Natural killer cell (primary cell): ENCODE data around the gene THSD4. TPM values are rescaled to one million over a fixed set of nuclear protein-coding genes. Genes with fewer than 3 reads are reported as not detected.

ENCODE experiments used
- ATAC-seq, 3 donors: fragments of 150-1000 bp in 2 of 3; fragments of 200-7000 bp in 1 of 3; cut with Tn5 transposase; 1 replicate in 1 of 3; 2 replicates in 2 of 3; pipeline ENCODE4 v1.10.0; 2021; ENCODE audit warnings: mild to moderate bottlenecking in 2 of 3, moderate library complexity in 2 of 3
- DNase-seq, 2 donors: peaks; one replicate each; pipeline versions ENCODE4 v3.0.0 to v3.0.0-alpha.2; 2013 to 2021; ENCODE audit warnings: mixed read lengths in 1 of 2
- H3K27ac ChIP-seq: one replicate; pipeline ENCODE4 v1.5.1; 2013; ENCODE audit warnings: mild to moderate bottlenecking, low read length
- H3K27me3 ChIP-seq: one replicate; pipeline ENCODE4 v1.6.1; 2013; ENCODE audit warnings: low read length; ENCODE audit not compliant: control insufficient read depth, insufficient read depth
- H3K36me3 ChIP-seq: one replicate; pipeline ENCODE4 v1.6.1; 2013; ENCODE audit warnings: low read length; ENCODE audit not compliant: control insufficient read depth, insufficient read depth
- H3K4me1 ChIP-seq: one replicate; pipeline ENCODE4 v1.6.1; 2013; ENCODE audit warnings: low read length; ENCODE audit not compliant: control insufficient read depth, insufficient read depth
- H3K4me3 ChIP-seq: one replicate; pipeline ENCODE4 v1.5.1; 2013; ENCODE audit warnings: low read length
- H3K9me3 ChIP-seq: one replicate; pipeline ENCODE4 v1.6.1; 2013; ENCODE audit warnings: low read length; ENCODE audit not compliant: control insufficient read depth, insufficient read depth
- H3K27ac Mint-ChIP-seq, 2 donors: one replicate each; pipeline ENCODE4 v1.8.0; 2022; ENCODE audit warnings: mild to moderate bottlenecking in 2 of 2, mixed read lengths in 2 of 2, moderate library complexity in 1 of 2
- H3K27me3 Mint-ChIP-seq, 2 donors: one replicate each; pipeline ENCODE4 v1.8.0; 2022; ENCODE audit warnings: low read depth in 2 of 2, mixed read lengths in 2 of 2
- H3K36me3 Mint-ChIP-seq: one replicate; pipeline ENCODE4 v1.8.0; 2022; ENCODE audit warnings: mixed read lengths
- H3K4me1 Mint-ChIP-seq, 2 donors: one replicate each; pipeline ENCODE4 v1.8.0; 2022; ENCODE audit warnings: mixed read lengths in 2 of 2
- H3K4me3 Mint-ChIP-seq: one replicate; pipeline ENCODE4 v1.8.0; 2022; ENCODE audit warnings: mild to moderate bottlenecking, moderate library complexity, mixed read lengths
- H3K9me3 Mint-ChIP-seq, 2 donors: one replicate each; pipeline ENCODE4 v1.8.0; 2022; ENCODE audit warnings: mixed read lengths in 2 of 2
- CTCF ChIP-seq: fragments of 200-600 bp; IDR thresholded peaks from one replicate; pipeline ENCODE4 v1.8.0; 2022; ENCODE audit warnings: antibody characterized with exemption
- WGBS: methylation state at CpG from one replicate; pipeline ENCODE4 v1.1.7; 2013; ENCODE audit warnings: missing lambda C conversion rate; ENCODE audit not compliant: insufficient coverage; 5-methylcytosine and 5-hydroxymethylcytosine counted together
- intact Hi-C: fragments of 100-400 bp; cut with micrococcal nuclease; formaldehyde crosslinking; loops from one replicate; pipeline ENCODE4 v1.14.2; 2022
- total RNA-seq, 4 donors: library from RNA; stranded (reverse); fragments of 120-200 nt in 1 of 4; gene quantifications; one replicate each; pipeline versions ENCODE4 v1.2.3 to v1.2.4, GENCODE V29; 2013 to 2022

Gene THSD4
- total RNA-seq, 3 donors from 2014 or later (not counting 1 experiment from before 2014, with no cell fraction given): not detected

GRCh38 chr15:71790081-71790480 lies 674.8 kb downstream of the THSD4 start:
- 84% methylated on average over 10 of the region's 10 CpGs for WGBS
- intact Hi-C loops: no loop called here
- Histone ChIP-seq H3K9me3 (no peaks in the 10 kb centered on the region), H3K4me1 (no peaks in the 10 kb centered on the region), H3K27ac (no peak overlapping the region), H3K27me3 (no peaks in the 10 kb centered on the region), H3K36me3 (no peaks in the 10 kb centered on the region), H3K4me3 (no peak overlapping the region)
- H3K9me3 Mint-ChIP-seq: no peaks in the 10 kb centered on the region
- no peak for ATAC-seq
- H3K27ac Mint-ChIP-seq: no peak overlapping the region
- TF ChIP-seq CTCF: no peak
- no peaks in the 10 kb centered on the region for H3K4me1 Mint-ChIP-seq
- H3K27me3 Mint-ChIP-seq: peaks cover 6 to 7% of the 10 kb centered on the region in 2 donors
- no peak for DNase-seq
- no peaks in the 10 kb centered on the region for H3K36me3 Mint-ChIP-seq
- H3K4me3 Mint-ChIP-seq: no peak overlapping the region

GRCh38 chr15:71791975-71792374 lies 676.7 kb downstream of the THSD4 start:
- ATAC-seq (no peak), DNase-seq (no peak)
- no peaks in the 10 kb centered on the region for H3K4me1 ChIP-seq
- no peak for TF ChIP-seq CTCF
- H3K36me3 ChIP-seq: no peaks in the 10 kb centered on the region
- no peak overlapping the region for H3K4me3 ChIP-seq
- no peaks in the 10 kb centered on the region for H3K4me1 Mint-ChIP-seq
- H3K27ac Mint-ChIP-seq: no peak overlapping the region
- peaks cover 0 to 4% of the 10 kb centered on the region in 2 donors for H3K27me3 Mint-ChIP-seq
- H3K27me3 ChIP-seq: no peaks in the 10 kb centered on the region
- H3K9me3 Mint-ChIP-seq: no peaks in the 10 kb centered on the region
- no peak overlapping the region for H3K4me3 Mint-ChIP-seq
- H3K27ac ChIP-seq: no peak overlapping the region
- H3K36me3 Mint-ChIP-seq: no peaks in the 10 kb centered on the region
- intact Hi-C loops: no loop called here
- no peaks in the 10 kb centered on the region for H3K9me3 ChIP-seq
- 92% methylated on average over 7 of the region's 7 CpGs for WGBS

- intact Hi-C loops: no loop called here
- Histone ChIP-seq H3K27me3 (no peaks in the 10 kb centered on the region), H3K27ac (no peak overlapping the region), H3K4me3 (no peak overlapping the region), H3K36me3 (no peaks in the 10 kb centered on the region), H3K9me3 (no peaks in the 10 kb centered on the region), H3K4me1 (no peaks in the 10 kb centered on the region)
- Mint-ChIP-seq H3K9me3 (no peaks in the 10 kb centered on the region), H3K27ac (no peak overlapping the region), H3K4me1 (no peaks in the 10 kb centered on the region), H3K27me3 (peaks cover 0 to 4% of the 10 kb centered on the region in 2 donors), H3K4me3 (no peak overlapping the region), H3K36me3 (no peaks in the 10 kb centered on the region)
- TF ChIP-seq CTCF: no peak
- DNase-seq (no peak), ATAC-seq (no peak)
- 88% methylated on average over 2 of the region's 2 CpGs for WGBS
These were observed 677.2 kb downstream of the THSD4 start for GRCh38 chr15:71792521-71792920.

GRCh38 chr15:71798641-71799040 lies 683.4 kb downstream of the THSD4 start:
- Histone ChIP-seq H3K27ac (no peak overlapping the region), H3K27me3 (no peaks in the 10 kb centered on the region), H3K4me1 (no peaks in the 10 kb centered on the region), H3K4me3 (no peak overlapping the region), H3K9me3 (no peaks in the 10 kb centered on the region), H3K36me3 (no peaks in the 10 kb centered on the region)
- no peaks in the 10 kb centered on the region for H3K9me3 Mint-ChIP-seq
- H3K27me3 Mint-ChIP-seq: peaks cover 13 to 29% of the 10 kb centered on the region in 2 donors
- intact Hi-C loops: no loop called here
- peaks cover 0 to 6% of the 10 kb centered on the region in 2 donors for H3K4me1 Mint-ChIP-seq
- DNase-seq (no peak), ATAC-seq (no peak)
- H3K36me3 Mint-ChIP-seq: no peaks in the 10 kb centered on the region
- no peak for TF ChIP-seq CTCF
- WGBS: 68% methylated on average over 6 of the region's 6 CpGs
- no peak overlapping the region for H3K27ac Mint-ChIP-seq
- H3K4me3 Mint-ChIP-seq: no peak overlapping the region
